ENCODE data around the gene STAT5A.

The STAT5A gene

GRCh38 chr17:42333053-42333452 lies 44.8 kb downstream of the STAT5A start:
- DNase-seq (ENCODE audit: low read depth, low spot score) = no peak

GRCh38 chr17:42334677-42335076 lies 46.4 kb downstream of the STAT5A start:
- no peak for DNase-seq (ENCODE audit: low read depth, low spot score)

GRCh38 chr17:42337442-42337841 lies 49.1 kb downstream of the STAT5A start:
- DNase-seq (ENCODE audit: low read depth, low spot score) = peak; percentile 72

- DNase-seq (ENCODE audit: low read depth, low spot score) = no peak
Observed at GRCh38 chr17:42338427-42338985, 50.2 kb downstream of the STAT5A start.

- DNase-seq (ENCODE audit: low read depth, low spot score) = no peak
Observed at GRCh38 chr17:42339221-42339620, 50.9 kb downstream of the STAT5A start.

GRCh38 chr17:42340691-42341127 lies 52.4 kb downstream of the STAT5A start:
- DNase-seq (ENCODE audit: low read depth, low spot score) = no peak

GRCh38 chr17:42341568-42341967 lies 53.3 kb downstream of the STAT5A start:
- DNase-seq (ENCODE audit: low read depth, low spot score) = no peak

GRCh38 chr17:42342242-42343008 lies 54.1 kb downstream of the STAT5A start:
- DNase-seq (ENCODE audit: low read depth, low spot score) = peak; percentile 29

GRCh38 chr17:42345396-42346073 lies 57.2 kb downstream of the STAT5A start:
- DNase-seq (ENCODE audit: low read depth, low spot score) = no peak

GRCh38 chr17:42346481-42346880 lies 58.2 kb downstream of the STAT5A start:
- DNase-seq (ENCODE audit: low read depth, low spot score) = no peak

GRCh38 chr17:42347198-42347597 lies 58.9 kb downstream of the STAT5A start:
- peak; percentile 91 for DNase-seq (ENCODE audit: low read depth, low spot score)

GRCh38 chr17:42347606-42348005 lies 59.3 kb downstream of the STAT5A start:
- no peak for DNase-seq (ENCODE audit: low read depth, low spot score)

GRCh38 chr17:42348104-42348503 lies 59.8 kb downstream of the STAT5A start:
- DNase-seq (ENCODE audit: low read depth, low spot score) = no peak

GRCh38 chr17:42354956-42355843 lies 66.9 kb downstream of the STAT5A start:
- no peak for DNase-seq (ENCODE audit: low read depth, low spot score)

- DNase-seq (ENCODE audit: low read depth, low spot score) = no peak
Observed at GRCh38 chr17:42358434-42358833, 70.1 kb downstream of the STAT5A start.

GRCh38 chr17:42359133-42359532 lies 70.8 kb downstream of the STAT5A start:
- no peak for DNase-seq (ENCODE audit: low read depth, low spot score)

- peak; percentile 57 for DNase-seq (ENCODE audit: low read depth, low spot score)
Observed at GRCh38 chr17:42360388-42360787, 72.1 kb downstream of the STAT5A start.
